ENCODE results near the gene CCDC3.

- no peak for TF ChIP-seq TAF1 (IDR thresholded peaks at IDR 0.05; ENCODE audit: borderline replicate concordance, insufficient read depth, low read length)
- TF ChIP-seq POLR2AphosphoS5 (IDR thresholded peaks at IDR 0.05; ENCODE audit: low read depth, low read length) = no peak
Measured at GRCh38 chr10:12909182-12909835, 92.2 kb downstream of the CCDC3 start.

All from PFSK-1 (cell line).